Measurements from ENCODE around the gene MAVS. TPM values are rescaled to one million over a fixed set of nuclear protein-coding genes. Genes with fewer than 3 reads are reported as not detected.

Gene MAVS
- total and polyA plus RNA-seq, 2 donors (not counting 3 experiments of a cell fraction or from before 2014, with no cell fraction given): 18.8 to 40.7 TPM

GRCh38 chr20:3910853-3911252, 64.2 kb downstream of the MAVS start:
- FAIRE-seq (no peak), DNase-seq (ENCODE audit: low read depth, low spot score) (no peak)
- ChIA-PET CTCF (no interaction called here), POLR2A (no interaction called here)
- peaks cover 10% of the 10 kb centered on the region for H4K20me1 ChIP-seq (replicated peaks; ENCODE audit: control insufficient read depth, extremely low read depth, insufficient read depth, low read length)
- peaks cover 92% of the 10 kb centered on the region for H3K79me2 ChIP-seq (ENCODE audit: control insufficient read depth, insufficient read depth, low read length)
- intact Hi-C loops (cut with micrococcal nuclease): no loop called here
- TF ChIP-seq JUN (IDR thresholded peaks at IDR 0.05; ENCODE audit: borderline replicate concordance, insufficient read depth, insufficient read length, low read depth) (no peak), POLR2A (IDR thresholded peaks at IDR 0.05; ENCODE audit: low read depth, low read length) (no peak), FOS (IDR thresholded peaks at IDR 0.05; ENCODE audit: borderline replicate concordance, insufficient read depth, low read length) (no peak), CTCF (IDR thresholded peaks at IDR 0.05; ENCODE audit: extremely low read depth in 1 of 2, insufficient read depth in 1 of 2, low read depth in 1 of 2, low read length in 2 of 2) (no peak), GATA2 (IDR thresholded peaks at IDR 0.05; ENCODE audit: insufficient read depth, insufficient read length, low read depth, low read length) (no peak), MAX (IDR thresholded peaks at IDR 0.05; ENCODE audit: insufficient read depth, insufficient read length) (no peak), MYC (IDR thresholded peaks at IDR 0.05; ENCODE audit: low read depth, low read length) (no peak), EZH2 (IDR thresholded peaks at IDR 0.05; ENCODE audit: borderline replicate concordance, low read depth, low read length, severe bottlenecking) (no peak), POLR2AphosphoS5 (IDR thresholded peaks at IDR 0.05; ENCODE audit: insufficient read depth, low read depth, low read length) (no peak)
- no peaks in the 10 kb centered on the region for H3K9me1 ChIP-seq (replicated peaks; ENCODE audit: control insufficient read depth, extremely low read depth, insufficient read depth, low read length)
- no peak overlapping the region for H3K9ac ChIP-seq (replicated peaks; ENCODE audit: extremely low read depth, insufficient read depth, low read length)
- dilution Hi-C loops (cut with MboI; ENCODE audit: extremely low pct_ligation_motif_present, low sequenced_read_pairs): no loop called here
- no peak overlapping the region for H2AFZ ChIP-seq (ENCODE audit: low read depth, low read length)
- H3K27me3 ChIP-seq (ENCODE audit: control insufficient read depth in 2 of 2, insufficient read depth in 2 of 2, low read length in 2 of 2): no peaks in the 10 kb centered on the region
- H3K27ac ChIP-seq (ENCODE audit: insufficient read depth, low read depth, low read length): no peak overlapping the region
- no peak overlapping the region for H3K4me3 ChIP-seq (replicated peaks in 1 of 3; ENCODE audit: insufficient read depth in 1 of 3, low read depth in 1 of 3, low read length in 3 of 3)
- H3K36me3 ChIP-seq (ENCODE audit: control insufficient read depth in 2 of 2, extremely low read depth in 1 of 2, insufficient read depth in 2 of 2, low read length in 2 of 2): peaks cover 14 to 17% of the 10 kb centered on the region in 2 experiments
- H3K4me1 ChIP-seq (ENCODE audit: control insufficient read depth, extremely low read depth, insufficient read depth, low read length): no peaks in the 10 kb centered on the region
- H3K9me3 ChIP-seq (replicated peaks; ENCODE audit: control insufficient read depth, insufficient read depth, low read length): no peaks in the 10 kb centered on the region
- H3K4me2 ChIP-seq (ENCODE audit: insufficient read depth, low read length): no peak overlapping the region
- no TSS peak for BruUV-seq (replicated peaks)
